ENCODE measurements around the gene CCDC81. TPM values are rescaled to one million over a fixed set of nuclear protein-coding genes. Genes with fewer than 3 reads are reported as not detected.
A peak's percentile ranks its signal among the peaks of the same experiment; 100 is the strongest.

Gene CCDC81
- total and polyA plus RNA-seq, 9 of the 15 experiments (the other 6 are each of a cell fraction or from before 2014, with no cell fraction given): 0.16 to 1.0 (median 0.41) TPM

- TF ChIP-seq MAFF (IDR thresholded peaks at IDR 0.05; ENCODE audit: low read length) (no peak), ZNF561 (CRISPR knock-in tag; conservative IDR thresholded peaks at IDR 0.05) (no peak), TOE1 (IDR thresholded peaks at IDR 0.05; ENCODE audit: borderline replicate concordance) (no peak), TOE1 (CRISPR knock-in tag; IDR thresholded peaks at IDR 0.05; ENCODE audit: borderline replicate concordance, low read depth) (no peak), CUX1 (CRISPR knock-in tag; IDR thresholded peaks at IDR 0.05) (no peak), ZNF668 (CRISPR knock-in tag; IDR thresholded peaks at IDR 0.05) (no peak), RBM15 (IDR thresholded peaks at IDR 0.05; ENCODE audit: insufficient read depth, low read length) (no peak), NCOA1 (IDR thresholded peaks at IDR 0.05; ENCODE audit: low read depth) (no peak), TBP (optimal IDR thresholded peaks at IDR 0.05; ENCODE audit: low read depth, low read length) (peak; percentile 13), RNF2 (IDR thresholded peaks at IDR 0.05) (no peak), STAG1 (CRISPR knock-in tag; IDR thresholded peaks at IDR 0.05; ENCODE audit: borderline replicate concordance) (peak; percentile 94), PURB (CRISPR knock-in tag; IDR thresholded peaks at IDR 0.05; ENCODE audit: low read depth) (no peak), PRMT5 (CRISPR knock-in tag; IDR thresholded peaks at IDR 0.05) (no peak), UBTF (IDR thresholded peaks at IDR 0.05; ENCODE audit: borderline replicate concordance in 1 of 2, low read depth in 2 of 2, low read length in 2 of 2) (no peak), ZNF512 (tag; IDR thresholded peaks at IDR 0.05) (no peak), SMC3 (conservative IDR thresholded peaks at IDR 0.05; ENCODE audit: insufficient read depth, low read depth, low read length) (peak; percentile 94), SNRNP70 (optimal IDR thresholded peaks at IDR 0.05; ENCODE audit: low read depth, low read length) (no peak), ZNF239 (CRISPR knock-in tag; IDR thresholded peaks at IDR 0.05) (no peak)
These were observed 81.6 kb downstream of the CCDC81 start (continued) for GRCh38 chr11:86456075-86456939.
